HEK293 (cell line): ENCODE data around the gene TMEM114.

Experiments
- CTCF ChIA-PET: fragments of 350-600 bp; formaldehyde crosslinking; extraction: SDS; loops from one replicate; lab custom pipeline; 2021; ENCODE audit warnings: antibody characterized with exemption; lab: Yijun Ruan, JAX
- POLR2A ChIA-PET: fragments of 300-600 bp; formaldehyde crosslinking; extraction: SDS; loops from one replicate; lab custom pipeline; 2020; ENCODE audit warnings: antibody characterized with exemption, inconsistent platforms; lab: Yijun Ruan, JAX
- H3K27ac ChIP-seq: fragments of 200-500 bp; sonication (Bioruptor generic); 2 replicates; pipeline ENCODE4 v1.5.1; 2014; ENCODE audit warnings: low read depth, low read length, control low read depth, inconsistent platforms; ENCODE audit errors: extremely low read depth
- H3K36me3 ChIP-seq, 2 experiments: fragments of 200-500 bp in 1 of 2; sonication (Bioruptor generic) in 1 of 2; 1 replicate in 1 of 2; 2 replicates in 1 of 2; pipeline ENCODE4 v1.5.1; 2014 to 2017; ENCODE audit warnings: inconsistent platforms in 2 of 2, low read length in 2 of 2; ENCODE audit not compliant: control insufficient read depth in 2 of 2, insufficient read depth in 1 of 2
- H3K4me1 ChIP-seq: fragments of 200-500 bp; sonication (Bioruptor generic); 2 replicates; pipeline ENCODE4 v1.5.1; 2014; ENCODE audit warnings: mild to moderate bottlenecking, low read length, inconsistent platforms; ENCODE audit not compliant: control insufficient read depth, insufficient read depth
- H3K4me3 ChIP-seq: 2 replicates; pipeline ENCODE4 v1.5.1; 2011; ENCODE audit warnings: low read depth, mild to moderate bottlenecking, control low read depth, low read length, moderate library complexity
- H3K9me3 ChIP-seq: fragments of 200-500 bp; sonication (Bioruptor generic); 2 replicates; pipeline ENCODE4 v1.5.1; 2014; ENCODE audit warnings: low read depth, low read length, inconsistent platforms; ENCODE audit not compliant: control insufficient read depth, insufficient read depth
- HOXA7 ChIP-seq: sonication (generic); formaldehyde crosslinking; IDR thresholded peaks from 2 replicates; pipeline ENCODE4 v1.8.1; 2022; ENCODE audit warnings: missing genetic modification reagents, borderline replicate concordance
- IKZF3 ChIP-seq: fragments of 450-650 bp; IDR thresholded peaks from 2 replicates; pipeline ENCODE4 v1.5.0; 2018; ENCODE audit warnings: missing biosample characterization, mild to moderate bottlenecking, missing genetic modification characterization, moderate library complexity
- KLF10 ChIP-seq: fragments of 450-650 bp; IDR thresholded peaks from 2 replicates; pipeline ENCODE4 v1.5.1; 2018; ENCODE audit warnings: missing biosample characterization, mild to moderate bottlenecking, missing genetic modification characterization
- MZF1 ChIP-seq: fragments of 450-650 bp; formaldehyde crosslinking; IDR thresholded peaks from 2 replicates; pipeline ENCODE4 v1.5.1; 2017; ENCODE audit warnings: missing biosample characterization, missing genetic modification characterization, borderline replicate concordance
- OSR2 ChIP-seq: fragments of 450-650 bp; formaldehyde crosslinking; IDR thresholded peaks from 2 replicates; pipeline ENCODE4 v1.5.1; 2016; ENCODE audit warnings: missing biosample characterization, missing genetic modification characterization
- OVOL3 ChIP-seq: fragments of 450-650 bp; formaldehyde crosslinking; IDR thresholded peaks from 2 replicates; pipeline ENCODE4 v1.5.1; 2016; ENCODE audit warnings: missing biosample characterization, missing genetic modification characterization
- ZBTB21 ChIP-seq: fragments of 450-650 bp; formaldehyde crosslinking; IDR thresholded peaks from 2 replicates; pipeline ENCODE4 v1.5.1; 2017; ENCODE audit warnings: missing biosample characterization, missing genetic modification characterization
- ZNF157 ChIP-seq: fragments of 450-650 bp; formaldehyde crosslinking; IDR thresholded peaks from 2 replicates; pipeline ENCODE4 v1.5.1; 2016; ENCODE audit warnings: missing biosample characterization, missing genetic modification characterization
- ZNF169 ChIP-seq: fragments of 450-650 bp; formaldehyde crosslinking; IDR thresholded peaks from 2 replicates; pipeline ENCODE4 v1.5.1; 2016; ENCODE audit warnings: missing biosample characterization, missing genetic modification characterization
- ZNF175 ChIP-seq: fragments of 450-650 bp; formaldehyde crosslinking; IDR thresholded peaks from 2 replicates; pipeline ENCODE4 v1.5.1; 2016; ENCODE audit warnings: missing biosample characterization, missing genetic modification characterization
- ZNF19 ChIP-seq: fragments of 450-650 bp; formaldehyde crosslinking; IDR thresholded peaks from 2 replicates; pipeline ENCODE4; 2016; ENCODE audit warnings: missing biosample characterization, missing genetic modification characterization, low read depth
- ZNF202 ChIP-seq: fragments of 450-650 bp; formaldehyde crosslinking; IDR thresholded peaks from 2 replicates; pipeline ENCODE4 v1.5.1; 2016; ENCODE audit warnings: missing biosample characterization, missing genetic modification characterization, borderline replicate concordance
- ZNF214 ChIP-seq: fragments of 450-650 bp; formaldehyde crosslinking; IDR thresholded peaks from 2 replicates; pipeline ENCODE4 v1.5.1; 2017; ENCODE audit warnings: missing biosample characterization, mild to moderate bottlenecking, missing genetic modification characterization, borderline replicate concordance
- ZNF223 ChIP-seq: fragments of 450-650 bp; formaldehyde crosslinking; IDR thresholded peaks from 2 replicates; pipeline ENCODE4 v1.5.1; 2016; ENCODE audit warnings: missing biosample characterization, missing genetic modification characterization
- ZNF433 ChIP-seq: fragments of 450-650 bp; formaldehyde crosslinking; IDR thresholded peaks from 2 replicates; pipeline ENCODE4 v1.5.1; 2016; ENCODE audit warnings: missing biosample characterization, missing genetic modification characterization, low read depth
- ZNF473 ChIP-seq: fragments of 450-650 bp; formaldehyde crosslinking; IDR thresholded peaks from 2 replicates; pipeline ENCODE4 v1.5.1; 2017; ENCODE audit warnings: missing biosample characterization, missing genetic modification characterization
- ZNF501 ChIP-seq: fragments of 450-650 bp; formaldehyde crosslinking; IDR thresholded peaks from 2 replicates; pipeline ENCODE4 v1.5.1; 2016; ENCODE audit warnings: missing biosample characterization, missing genetic modification characterization
- ZNF529 ChIP-seq: fragments of 450-650 bp; formaldehyde crosslinking; IDR thresholded peaks from 2 replicates; pipeline ENCODE4 v1.5.1; 2017; ENCODE audit warnings: missing genetic modification characterization, missing biosample characterization; ENCODE audit not compliant: insufficient replicate concordance
- ZNF658 ChIP-seq: fragments of 450-650 bp; formaldehyde crosslinking; IDR thresholded peaks from 2 replicates; pipeline ENCODE4; 2016; ENCODE audit warnings: missing biosample characterization, missing genetic modification characterization
- ZNF701 ChIP-seq: fragments of 450-650 bp; formaldehyde crosslinking; IDR thresholded peaks from 2 replicates; pipeline ENCODE4 v1.5.1; 2016; ENCODE audit warnings: missing biosample characterization, missing genetic modification characterization
- ZNF768 ChIP-seq: fragments of 450-650 bp; formaldehyde crosslinking; IDR thresholded peaks from 2 replicates; pipeline ENCODE4 v1.5.1; 2018; ENCODE audit warnings: missing biosample characterization, mild to moderate bottlenecking, missing genetic modification characterization
- ZNF791 ChIP-seq: fragments of 450-650 bp; formaldehyde crosslinking; IDR thresholded peaks from 2 replicates; pipeline ENCODE4 v1.5.1; 2016; ENCODE audit warnings: missing biosample characterization, missing genetic modification characterization
- ZXDB ChIP-seq: fragments of 450-650 bp; formaldehyde crosslinking; IDR thresholded peaks from 2 replicates; pipeline ENCODE4 v1.5.1; 2016; ENCODE audit warnings: missing biosample characterization, missing genetic modification characterization
- TF ChIP-seq, protein P1 (sequence below): fragments of 450-650 bp; formaldehyde crosslinking; IDR thresholded peaks from 2 replicates; pipeline ENCODE4 v1.5.1; 2016; ENCODE audit warnings: missing biosample characterization, missing genetic modification characterization, borderline replicate concordance
- TF ChIP-seq, protein P2 (sequence below): fragments of 450-650 bp; formaldehyde crosslinking; IDR thresholded peaks from 2 replicates; pipeline ENCODE4 v1.5.1; 2017; ENCODE audit warnings: missing biosample characterization, missing genetic modification characterization
- TF ChIP-seq, protein P3 (sequence below): fragments of 450-650 bp; formaldehyde crosslinking; IDR thresholded peaks from 2 replicates; pipeline ENCODE4 v1.5.1; 2016; ENCODE audit warnings: missing biosample characterization, missing genetic modification characterization
- TF ChIP-seq, protein P4 (sequence below): fragments of 450-650 bp; formaldehyde crosslinking; IDR thresholded peaks from 2 replicates; pipeline ENCODE4 v1.5.1; 2017; ENCODE audit warnings: missing biosample characterization, missing genetic modification characterization
- TF ChIP-seq, protein P5 (sequence below): fragments of 450-650 bp; formaldehyde crosslinking; IDR thresholded peaks from 2 replicates; pipeline ENCODE4 v1.5.1; 2017; ENCODE audit warnings: missing biosample characterization, missing genetic modification characterization

Gene TMEM114

DNA sequence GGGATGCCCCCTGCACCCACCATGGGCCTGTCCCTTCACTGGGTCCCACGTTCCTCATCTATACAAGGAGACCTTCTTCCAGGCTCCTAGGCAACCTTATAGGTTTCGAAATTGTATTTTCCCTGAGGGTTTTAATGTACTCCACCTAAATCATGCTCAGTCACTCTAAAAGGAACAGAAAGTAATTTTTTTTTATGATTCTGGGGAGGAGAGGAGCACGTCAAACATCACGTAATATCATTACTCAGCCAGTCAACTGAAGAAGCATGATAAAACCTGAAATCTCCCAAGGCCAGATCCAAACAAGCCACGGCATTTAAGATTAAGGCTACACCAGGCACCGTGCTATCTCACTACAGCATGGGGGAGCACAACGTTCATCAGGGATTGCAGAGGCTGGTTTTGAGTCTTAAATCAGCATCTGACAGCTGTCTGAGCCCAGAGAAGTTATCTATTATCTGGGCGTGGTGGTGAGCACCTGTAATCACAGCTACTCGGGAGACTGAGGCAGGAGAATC is 3.9 kb upstream of the TMEM114 start:
- TF ChIP-seq KLF10 (tag by site-specific recombination) (no peak), ZNF768 (no peak), OVOL3 (tag by site-specific recombination) (no peak), ZNF223 (tag by site-specific recombination) (no peak), IKZF3 (tag by site-specific recombination) (no peak), ZNF157 (tag by site-specific recombination) (no peak), ZNF214 (tag by site-specific recombination) (no peak), ZNF169 (tag by site-specific recombination) (no peak), ZNF701 (tag by site-specific recombination) (no peak), ZBTB21 (tag by site-specific recombination) (no peak), HOXA7 (CRISPR knock-in tag) (no peak), ZNF19 (no peak), ZNF658 (tag by site-specific recombination) (no peak), ZNF175 (tag by site-specific recombination) (no peak), ZNF202 (tag by site-specific recombination) (no peak), OSR2 (tag by site-specific recombination) (no peak), ZNF791 (no peak), ZXDB (no peak)
- TF ChIP-seq, protein P1, sequence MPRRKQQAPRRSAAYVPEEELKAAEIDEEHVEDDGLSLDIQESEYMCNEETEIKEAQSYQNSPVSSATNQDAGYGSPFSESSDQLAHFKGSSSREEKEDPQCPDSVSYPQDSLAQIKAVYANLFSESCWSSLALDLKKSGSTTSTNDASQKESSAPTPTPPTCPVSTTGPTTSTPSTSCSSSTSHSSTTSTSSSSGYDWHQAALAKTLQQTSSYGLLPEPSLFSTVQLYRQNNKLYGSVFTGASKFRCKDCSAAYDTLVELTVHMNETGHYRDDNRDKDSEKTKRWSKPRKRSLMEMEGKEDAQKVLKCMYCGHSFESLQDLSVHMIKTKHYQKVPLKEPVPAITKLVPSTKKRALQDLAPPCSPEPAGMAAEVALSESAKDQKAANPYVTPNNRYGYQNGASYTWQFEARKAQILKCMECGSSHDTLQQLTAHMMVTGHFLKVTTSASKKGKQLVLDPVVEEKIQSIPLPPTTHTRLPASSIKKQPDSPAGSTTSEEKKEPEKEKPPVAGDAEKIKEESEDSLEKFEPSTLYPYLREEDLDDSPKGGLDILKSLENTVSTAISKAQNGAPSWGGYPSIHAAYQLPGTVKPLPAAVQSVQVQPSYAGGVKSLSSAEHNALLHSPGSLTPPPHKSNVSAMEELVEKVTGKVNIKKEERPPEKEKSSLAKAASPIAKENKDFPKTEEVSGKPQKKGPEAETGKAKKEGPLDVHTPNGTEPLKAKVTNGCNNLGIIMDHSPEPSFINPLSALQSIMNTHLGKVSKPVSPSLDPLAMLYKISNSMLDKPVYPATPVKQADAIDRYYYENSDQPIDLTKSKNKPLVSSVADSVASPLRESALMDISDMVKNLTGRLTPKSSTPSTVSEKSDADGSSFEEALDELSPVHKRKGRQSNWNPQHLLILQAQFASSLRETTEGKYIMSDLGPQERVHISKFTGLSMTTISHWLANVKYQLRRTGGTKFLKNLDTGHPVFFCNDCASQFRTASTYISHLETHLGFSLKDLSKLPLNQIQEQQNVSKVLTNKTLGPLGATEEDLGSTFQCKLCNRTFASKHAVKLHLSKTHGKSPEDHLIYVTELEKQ (tag by site-specific recombination): no peak
- TF ChIP-seq, protein P2, sequence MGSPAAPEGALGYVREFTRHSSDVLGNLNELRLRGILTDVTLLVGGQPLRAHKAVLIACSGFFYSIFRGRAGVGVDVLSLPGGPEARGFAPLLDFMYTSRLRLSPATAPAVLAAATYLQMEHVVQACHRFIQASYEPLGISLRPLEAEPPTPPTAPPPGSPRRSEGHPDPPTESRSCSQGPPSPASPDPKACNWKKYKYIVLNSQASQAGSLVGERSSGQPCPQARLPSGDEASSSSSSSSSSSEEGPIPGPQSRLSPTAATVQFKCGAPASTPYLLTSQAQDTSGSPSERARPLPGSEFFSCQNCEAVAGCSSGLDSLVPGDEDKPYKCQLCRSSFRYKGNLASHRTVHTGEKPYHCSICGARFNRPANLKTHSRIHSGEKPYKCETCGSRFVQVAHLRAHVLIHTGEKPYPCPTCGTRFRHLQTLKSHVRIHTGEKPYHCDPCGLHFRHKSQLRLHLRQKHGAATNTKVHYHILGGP (tag by site-specific recombination): no peak
- no peaks in the 10 kb centered on the region for H3K36me3 ChIP-seq
- no peak overlapping the region for H3K27ac ChIP-seq

DNA sequence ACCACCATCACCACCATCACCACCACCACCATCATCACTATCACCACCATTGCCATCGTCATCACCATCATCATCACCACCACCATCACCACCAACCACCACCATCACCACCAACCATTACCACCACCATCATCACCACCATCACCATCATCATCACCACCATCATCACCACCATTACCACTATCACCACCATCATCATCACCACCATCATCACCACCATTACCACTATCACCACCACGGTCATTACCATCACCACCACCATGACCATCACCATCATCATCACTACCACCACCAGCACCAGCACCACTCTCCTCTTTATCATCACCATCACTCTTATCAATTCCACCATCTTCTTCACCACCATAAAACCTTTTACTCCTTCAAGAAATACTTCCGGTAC is 1.1 kb upstream of the TMEM114 start:
- Histone ChIP-seq H3K36me3 (no peaks in the 10 kb centered on the region), H3K27ac (no peak overlapping the region), H3K4me1 (no peaks in the 10 kb centered on the region), H3K4me3 (no peak overlapping the region), H3K9me3 (no peaks in the 10 kb centered on the region)
- POLR2A ChIA-PET: no interaction called here
- CTCF ChIA-PET: no interaction called here
- TF ChIP-seq ZNF501 (tag by site-specific recombination) (no peak), ZNF473 (tag by site-specific recombination) (no peak), MZF1 (no peak), IKZF3 (tag by site-specific recombination) (no peak), ZNF157 (tag by site-specific recombination) (no peak), ZNF433 (tag by site-specific recombination) (no peak), ZNF529 (tag by site-specific recombination) (no peak)
- TF ChIP-seq, protein P3, sequence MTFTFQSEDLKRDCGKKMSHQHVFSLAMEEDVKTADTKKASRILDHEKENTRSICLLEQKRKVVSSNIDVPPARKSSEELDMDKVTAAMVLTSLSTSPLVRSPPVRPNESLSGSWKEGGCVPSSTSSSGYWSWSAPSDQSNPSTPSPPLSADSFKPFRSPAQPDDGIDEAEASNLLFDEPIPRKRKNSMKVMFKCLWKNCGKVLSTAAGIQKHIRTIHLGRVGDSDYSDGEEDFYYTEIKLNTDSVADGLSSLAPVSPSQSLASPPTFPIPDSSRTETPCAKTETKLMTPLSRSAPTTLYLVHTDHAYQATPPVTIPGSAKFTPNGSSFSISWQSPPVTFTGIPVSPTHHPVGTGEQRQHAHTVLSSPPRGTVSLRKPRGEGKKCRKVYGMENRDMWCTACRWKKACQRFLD: no peak
- TF ChIP-seq, protein P4, sequence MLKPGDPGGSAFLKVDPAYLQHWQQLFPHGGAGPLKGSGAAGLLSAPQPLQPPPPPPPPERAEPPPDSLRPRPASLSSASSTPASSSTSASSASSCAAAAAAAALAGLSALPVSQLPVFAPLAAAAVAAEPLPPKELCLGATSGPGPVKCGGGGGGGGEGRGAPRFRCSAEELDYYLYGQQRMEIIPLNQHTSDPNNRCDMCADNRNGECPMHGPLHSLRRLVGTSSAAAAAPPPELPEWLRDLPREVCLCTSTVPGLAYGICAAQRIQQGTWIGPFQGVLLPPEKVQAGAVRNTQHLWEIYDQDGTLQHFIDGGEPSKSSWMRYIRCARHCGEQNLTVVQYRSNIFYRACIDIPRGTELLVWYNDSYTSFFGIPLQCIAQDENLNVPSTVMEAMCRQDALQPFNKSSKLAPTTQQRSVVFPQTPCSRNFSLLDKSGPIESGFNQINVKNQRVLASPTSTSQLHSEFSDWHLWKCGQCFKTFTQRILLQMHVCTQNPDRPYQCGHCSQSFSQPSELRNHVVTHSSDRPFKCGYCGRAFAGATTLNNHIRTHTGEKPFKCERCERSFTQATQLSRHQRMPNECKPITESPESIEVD (tag by site-specific recombination): no peak
- TF ChIP-seq, protein P5, sequence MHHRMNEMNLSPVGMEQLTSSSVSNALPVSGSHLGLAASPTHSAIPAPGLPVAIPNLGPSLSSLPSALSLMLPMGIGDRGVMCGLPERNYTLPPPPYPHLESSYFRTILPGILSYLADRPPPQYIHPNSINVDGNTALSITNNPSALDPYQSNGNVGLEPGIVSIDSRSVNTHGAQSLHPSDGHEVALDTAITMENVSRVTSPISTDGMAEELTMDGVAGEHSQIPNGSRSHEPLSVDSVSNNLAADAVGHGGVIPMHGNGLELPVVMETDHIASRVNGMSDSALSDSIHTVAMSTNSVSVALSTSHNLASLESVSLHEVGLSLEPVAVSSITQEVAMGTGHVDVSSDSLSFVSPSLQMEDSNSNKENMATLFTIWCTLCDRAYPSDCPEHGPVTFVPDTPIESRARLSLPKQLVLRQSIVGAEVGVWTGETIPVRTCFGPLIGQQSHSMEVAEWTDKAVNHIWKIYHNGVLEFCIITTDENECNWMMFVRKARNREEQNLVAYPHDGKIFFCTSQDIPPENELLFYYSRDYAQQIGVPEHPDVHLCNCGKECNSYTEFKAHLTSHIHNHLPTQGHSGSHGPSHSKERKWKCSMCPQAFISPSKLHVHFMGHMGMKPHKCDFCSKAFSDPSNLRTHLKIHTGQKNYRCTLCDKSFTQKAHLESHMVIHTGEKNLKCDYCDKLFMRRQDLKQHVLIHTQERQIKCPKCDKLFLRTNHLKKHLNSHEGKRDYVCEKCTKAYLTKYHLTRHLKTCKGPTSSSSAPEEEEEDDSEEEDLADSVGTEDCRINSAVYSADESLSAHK (tag by site-specific recombination): no peak

More for the DNA sequence above, 3.9 kb upstream of the TMEM114 start:
- POLR2A ChIA-PET: no interaction called here
- CTCF ChIA-PET: interaction anchor here (0.6 kb wide), 1 partner anchor 22 kb away, joined by 3 read pairs; no protein-coding TSS in a partner anchor
- H3K4me3 ChIP-seq: no peak overlapping the region
- H3K4me1 ChIP-seq: no peaks in the 10 kb centered on the region
- H3K9me3 ChIP-seq: no peaks in the 10 kb centered on the region
